GM21423 (cell line): ENCODE measurements around the gene SAMD14.
"Not testable (repeated sequence)": the region's sequence is repeated elsewhere in the genome, so short reads cannot be mapped to it uniquely, and the experiment has no call there.

Experiments
- ATAC-seq: cut with Tn5 transposase; IDR thresholded peaks from one replicate; pipeline ENCODE4 v1.9.1; 2021; ENCODE audit warnings: mild to moderate bottlenecking, moderate library complexity; ENCODE audit not compliant: unreplicated experiment

The SAMD14 gene

DNA sequence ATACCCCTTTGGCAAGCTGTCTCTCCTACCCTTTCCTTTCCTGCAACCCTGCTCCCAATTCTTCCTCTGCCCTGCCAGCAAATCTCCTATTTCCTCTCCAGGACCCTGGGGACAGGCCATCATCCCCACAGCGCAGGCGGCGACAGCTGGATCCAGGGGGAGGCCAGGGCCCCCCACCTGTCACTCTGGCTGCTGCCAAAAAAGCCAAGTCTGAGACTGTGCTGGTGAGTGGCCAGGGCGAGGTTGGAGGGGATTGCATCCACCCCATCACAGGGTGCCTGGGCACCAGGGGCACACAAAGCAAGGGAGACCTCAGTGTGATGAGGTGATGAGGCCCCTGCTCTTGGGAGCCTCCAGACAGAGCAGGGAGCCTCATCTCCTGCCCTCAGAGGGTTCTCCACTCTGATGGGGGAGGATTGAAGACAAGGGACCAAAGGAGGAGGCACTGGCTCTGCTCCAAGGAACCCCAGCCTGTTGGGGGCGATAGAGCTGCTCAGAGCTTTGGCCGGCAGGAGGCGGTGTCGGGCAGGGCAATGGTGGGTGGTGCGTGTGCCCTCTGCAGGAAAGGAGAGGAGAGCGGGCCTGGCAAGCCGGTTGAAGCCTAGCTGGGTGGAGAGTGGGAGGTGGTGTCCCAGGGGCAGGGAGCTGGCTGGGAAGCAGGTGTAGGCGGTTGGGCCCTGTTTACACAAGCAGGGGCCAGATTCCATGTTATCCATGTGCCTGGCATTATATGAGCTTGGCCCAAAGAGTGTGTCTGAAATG is 50.4 kb downstream of the SAMD14 start:
- no peak for ATAC-seq

DNA sequence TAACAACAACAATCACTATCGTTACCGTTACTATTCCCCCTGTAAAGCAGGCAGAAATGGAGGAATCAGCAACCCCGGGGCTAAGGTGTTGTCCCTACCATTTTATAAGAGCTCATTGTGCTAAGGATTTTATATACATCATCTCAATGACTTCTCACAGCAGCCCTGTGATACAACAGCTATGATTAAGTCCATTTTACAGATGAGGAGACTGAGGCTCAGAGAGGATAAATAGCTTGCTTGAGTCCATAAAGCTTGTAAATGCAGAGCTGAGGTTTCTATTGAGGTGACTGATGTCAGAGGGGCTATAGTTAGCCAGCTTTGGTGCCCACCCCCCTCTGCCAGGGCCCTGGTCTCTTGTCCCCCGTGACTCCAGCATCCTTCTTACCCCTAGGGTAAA is 51.5 kb downstream of the SAMD14 start:
- no peak for ATAC-seq

DNA sequence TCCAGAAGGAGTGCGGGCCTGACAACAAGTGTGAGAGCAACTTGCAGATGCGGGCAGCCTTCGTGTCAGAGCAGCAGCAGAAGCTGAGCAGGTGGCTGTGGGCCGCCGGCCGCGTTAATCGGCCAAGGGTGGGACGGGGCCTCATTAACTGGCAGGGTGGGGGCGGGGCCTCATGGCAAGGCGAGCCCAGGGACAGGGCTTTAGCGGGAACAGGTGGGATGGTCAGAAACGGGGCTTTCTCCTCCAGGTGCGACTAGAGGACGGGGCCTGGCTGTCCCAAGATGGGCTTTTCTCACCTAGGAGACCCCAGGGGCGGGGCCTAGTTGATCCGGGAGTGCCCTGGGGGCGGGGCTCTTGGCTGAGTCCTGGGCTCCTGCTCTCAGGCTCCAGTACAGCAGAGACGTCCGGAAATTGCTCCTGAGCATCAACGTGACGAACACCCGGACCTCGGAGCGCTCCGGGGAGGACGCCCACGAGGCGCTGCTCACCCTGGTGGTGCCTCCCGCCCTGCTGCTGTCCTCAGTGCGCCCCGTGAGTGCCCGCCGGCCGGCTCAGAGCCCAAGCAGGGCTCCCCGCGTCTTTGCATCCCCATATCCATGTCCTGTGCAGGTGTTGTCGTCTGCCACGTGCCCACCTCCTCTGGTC is 53.2 kb downstream of the SAMD14 start:
- ATAC-seq, result no peak

GRCh38 chr17:50076221-50076590 is 53.8 kb downstream of the SAMD14 start:
- no peak for ATAC-seq

DNA sequence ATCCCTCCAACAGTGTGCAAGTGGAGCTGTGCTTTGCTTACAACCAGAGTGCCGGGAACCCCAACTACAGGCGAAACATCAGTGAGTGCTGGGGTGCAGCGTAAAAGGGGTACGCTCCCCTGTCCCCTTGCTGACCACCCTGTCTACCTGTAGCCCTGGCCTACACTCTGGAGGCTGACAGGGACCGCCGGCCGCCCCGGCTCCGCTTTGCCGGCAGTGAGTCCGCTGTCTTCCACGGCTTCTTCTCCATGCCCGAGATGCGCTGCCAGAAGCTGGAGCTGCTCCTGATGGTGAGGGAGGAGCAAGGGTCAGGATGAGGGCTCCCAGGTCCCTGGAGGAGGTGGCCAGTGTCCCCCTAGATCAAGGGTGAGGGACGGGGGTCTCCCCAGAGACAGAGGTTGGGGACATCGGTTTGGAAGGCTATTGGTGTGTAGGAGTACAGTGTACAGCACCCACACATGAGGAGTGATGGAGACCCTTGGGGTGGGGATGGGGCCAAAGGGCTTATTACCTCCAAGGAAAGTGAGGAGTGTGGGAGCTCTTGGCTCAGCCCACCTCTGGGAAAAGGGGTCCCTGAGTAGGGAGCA is 54.4 kb downstream of the SAMD14 start:
- ATAC-seq, result no peak

GRCh38 chr17:50074227-50074626 is 55.7 kb downstream of the SAMD14 start:
- no peak for ATAC-seq

- ATAC-seq, result no peak
These were observed 57.0 kb downstream of the SAMD14 start for GRCh38 chr17:50072925-50073324.

- ATAC-seq, result no peak
These were observed 57.8 kb downstream of the SAMD14 start for GRCh38 chr17:50072130-50072529.

DNA sequence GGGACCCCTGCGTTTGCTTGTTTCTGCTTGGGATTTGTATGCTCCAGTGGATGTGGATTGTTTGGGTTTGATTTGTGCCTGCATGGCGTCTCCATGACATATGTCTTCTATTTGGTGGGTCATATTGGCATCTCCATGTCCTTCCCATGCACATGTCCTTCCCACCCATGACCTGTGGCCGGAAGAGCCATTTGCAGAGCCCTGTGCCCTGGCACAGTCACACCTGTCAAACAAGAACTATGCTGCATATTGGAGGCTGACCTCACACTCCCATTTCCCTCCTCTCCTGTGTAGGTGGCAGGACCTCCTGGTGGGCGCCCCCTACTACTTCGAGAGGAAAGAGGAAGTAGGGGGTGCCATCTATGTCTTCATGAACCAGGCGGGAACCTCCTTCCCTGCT is 58.3 kb downstream of the SAMD14 start:
- ATAC-seq, result no peak

GRCh38 chr17:50070908-50071680 is 58.9 kb downstream of the SAMD14 start:
- no peak for ATAC-seq

- no peak for ATAC-seq
These were observed 62.0 kb downstream of the SAMD14 start for GRCh38 chr17:50067996-50068395.

- no peak for ATAC-seq
These were observed 63.0 kb downstream of the SAMD14 start for GRCh38 chr17:50066995-50067394.

GRCh38 chr17:50065056-50065455 is 64.9 kb downstream of the SAMD14 start:
- ATAC-seq, result no peak

DNA sequence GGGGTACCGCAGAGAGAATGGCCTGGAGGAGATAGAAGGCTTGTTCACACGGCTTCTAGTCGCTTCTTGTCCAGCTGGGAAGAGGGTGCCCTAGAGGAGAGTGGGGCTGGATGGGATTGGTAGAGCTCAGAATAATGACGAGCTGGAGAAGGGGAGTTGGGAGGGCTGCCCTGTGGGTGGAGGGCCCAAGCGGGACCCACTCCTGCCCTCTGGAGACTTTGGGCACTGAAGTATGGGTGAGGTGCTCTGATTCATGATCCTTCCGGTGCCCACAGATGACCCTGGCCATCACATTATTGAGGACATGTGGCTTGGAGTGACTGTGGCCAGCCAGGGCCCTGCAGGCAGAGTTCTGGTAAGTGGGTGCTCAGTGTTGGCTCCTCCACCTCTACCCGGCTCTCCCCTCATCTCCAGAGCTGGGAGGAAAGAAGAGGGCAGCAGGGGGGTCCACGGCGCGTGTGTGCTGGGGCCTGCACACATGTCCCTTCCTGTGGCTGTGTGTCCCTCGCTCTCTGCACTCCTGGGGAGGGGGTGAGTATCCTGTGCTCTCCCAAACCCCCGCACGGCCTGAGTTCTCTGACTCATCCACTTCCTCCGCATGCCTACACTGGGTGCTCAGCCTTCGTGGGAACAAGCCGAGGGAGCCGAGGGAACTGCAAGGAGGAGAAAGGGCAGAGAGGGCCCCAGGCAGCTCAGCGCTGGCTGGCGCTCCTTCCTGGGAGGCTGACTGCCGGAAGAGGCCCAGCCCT is 65.5 kb downstream of the SAMD14 start:
- ATAC-seq, result no peak

DNA sequence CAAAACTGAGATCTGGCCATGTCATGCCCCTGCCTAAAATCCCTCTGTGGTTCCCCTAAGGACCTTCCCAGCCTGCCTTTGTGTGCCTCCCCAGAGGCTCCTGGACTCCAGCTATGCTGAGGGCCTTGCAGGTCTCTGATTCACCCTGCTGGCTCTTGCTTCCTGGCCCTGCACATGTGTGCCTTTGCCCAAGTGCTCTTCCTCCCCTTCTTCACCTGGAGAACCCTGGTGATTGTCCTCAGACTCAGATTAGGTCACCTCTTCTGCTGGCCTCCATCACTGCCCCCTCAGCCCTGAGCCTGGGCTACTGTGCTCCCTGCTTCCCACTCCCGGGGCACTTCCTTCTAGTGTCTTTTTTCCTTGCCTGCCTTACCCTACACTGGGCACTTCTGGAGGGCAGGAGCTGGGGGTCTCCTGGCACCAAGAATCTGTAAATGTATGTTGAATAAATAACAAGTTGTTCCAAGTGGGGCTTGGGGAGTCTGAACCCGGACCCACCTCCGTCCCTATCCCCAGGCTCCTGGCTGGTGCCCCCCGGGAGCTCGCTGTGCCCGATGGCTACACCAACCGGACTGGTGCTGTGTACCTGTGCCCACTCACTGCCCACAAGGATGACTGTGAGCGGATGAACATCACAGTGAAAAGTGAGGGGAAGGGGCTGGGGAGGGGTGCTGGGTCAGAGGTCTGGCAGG is 66.3 kb downstream of the SAMD14 start:
- ATAC-seq, result no peak

DNA sequence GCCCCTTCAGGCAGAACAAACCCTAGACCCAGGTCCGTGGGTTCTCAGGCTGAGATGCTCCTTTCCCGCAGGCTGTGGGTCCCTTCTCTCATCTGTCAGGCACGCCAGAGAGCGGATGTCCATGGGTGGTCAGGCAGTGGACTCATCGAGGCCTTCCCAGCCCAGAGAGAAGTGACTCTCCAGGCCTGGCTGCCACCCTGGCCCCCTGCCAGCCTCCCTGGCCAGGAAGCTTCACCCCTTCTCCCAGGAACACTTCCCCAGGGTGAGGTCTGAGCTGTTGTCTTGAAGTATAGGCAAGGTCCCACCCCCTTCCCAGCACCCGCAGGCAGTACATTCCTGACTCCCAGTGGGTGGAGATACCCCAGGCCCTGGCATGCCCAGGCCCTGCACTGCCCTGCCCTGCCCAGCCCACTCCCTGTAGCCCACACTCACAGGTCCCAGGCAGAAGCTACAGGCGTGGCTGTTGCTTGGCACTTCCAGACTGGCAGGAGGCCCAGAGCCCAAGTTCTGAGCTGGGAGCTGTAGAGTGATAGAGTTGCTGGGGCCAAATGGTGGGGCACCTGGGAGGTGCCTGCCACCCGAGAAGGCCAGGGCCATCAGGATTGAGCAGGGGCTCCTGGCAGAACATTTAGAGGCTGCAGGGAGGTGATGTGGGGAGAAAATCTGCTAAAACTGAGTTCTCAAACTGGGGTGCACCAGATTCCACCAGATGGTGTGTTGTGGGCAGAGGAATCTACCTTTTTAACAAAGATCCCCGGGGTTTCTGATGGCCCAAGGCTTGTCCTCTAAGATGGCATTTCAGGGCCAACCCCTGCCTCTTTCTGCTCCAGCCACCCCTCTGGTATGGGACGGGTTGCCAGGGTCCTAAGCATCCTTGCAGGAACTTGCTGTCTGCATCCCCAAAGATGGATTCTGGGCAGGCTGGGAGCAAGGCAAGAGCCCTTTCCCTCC is 67.4 kb downstream of the SAMD14 start:
- ATAC-seq, result no peak

DNA sequence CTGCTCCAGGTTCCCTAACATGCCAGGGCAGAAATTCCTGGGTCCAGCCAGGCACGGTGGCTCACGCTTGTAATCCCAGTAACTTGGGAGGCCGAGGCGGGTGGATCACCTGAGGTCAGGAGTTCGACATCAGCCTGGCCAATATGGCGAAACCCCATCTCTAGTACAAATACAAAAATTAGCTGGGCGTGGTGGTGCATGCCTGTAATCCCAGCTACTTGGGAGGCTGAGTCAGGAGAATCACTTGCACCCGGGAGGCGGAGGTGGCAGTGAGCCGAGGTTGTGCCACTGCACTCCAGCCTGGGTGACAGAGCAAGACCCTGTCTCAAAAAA is 68.3 kb downstream of the SAMD14 start:
- not testable (repeated sequence) for ATAC-seq

- no peak for ATAC-seq
These were observed 68.8 kb downstream of the SAMD14 start for GRCh38 chr17:50060951-50061712.
